Prostate gland (tissue), 2 donors: ENCODE results near the gene ADAMTSL1. TPM values are rescaled to one million over a fixed set of nuclear protein-coding genes. Genes with fewer than 3 reads are reported as not detected.

ENCODE experiments used
- DNase-seq: peaks from one replicate; pipeline ENCODE4 v3.0.0-alpha.2; 2019; ENCODE audit warnings: low spot score
- H3K27ac ChIP-seq, 2 donors: fragments of 200-600 bp; sonication (generic); 2 replicates each; pipeline ENCODE4 v1.5.1; 2017 to 2019
- H3K27me3 ChIP-seq: fragments of 200-600 bp; sonication (generic); replicated peaks from 2 replicates; pipeline ENCODE4 v1.5.1; 2019; ENCODE audit not compliant: insufficient read depth
- H3K36me3 ChIP-seq, 2 donors: fragments of 200-600 bp; sonication (generic); 1 replicate in 1 of 2; 2 replicates in 1 of 2; pipeline versions ENCODE4 v1.5.1 to v1.8.1; 2017 to 2019
- H3K4me1 ChIP-seq: fragments of 200-600 bp; sonication (generic); replicated peaks from 2 replicates; pipeline ENCODE4 v1.5.1; 2019
- H3K4me3 ChIP-seq, 2 donors: fragments of 200-600 bp; sonication (generic); 2 replicates each; pipeline ENCODE4 v1.5.1; 2017 to 2019
- H3K9me3 ChIP-seq: fragments of 200-600 bp; sonication (generic); 2 replicates; pipeline ENCODE4 v1.5.1; 2017
- CTCF ChIP-seq, 4 experiments: fragments of 200-600 bp in 2 of 4; fragments of 450-650 bp in 2 of 4; sonication (generic) in 2 of 4; IDR thresholded peaks; 1 replicate in 3 of 4; 2 replicates in 1 of 4; pipeline ENCODE4 v1.5.1; 2016 to 2019; ENCODE audit warnings: antibody characterized with exemption in 4 of 4, mild to moderate bottlenecking in 2 of 4, moderate library complexity in 2 of 4
- POLR2A ChIP-seq: fragments of 450-650 bp; IDR thresholded peaks from one replicate; pipeline ENCODE4 v1.6.1; 2016; ENCODE audit warnings: antibody characterized with exemption, mild to moderate bottlenecking
- POLR2AphosphoS5 ChIP-seq: sonication (generic); formaldehyde crosslinking; IDR thresholded peaks from one replicate; pipeline ENCODE4 v1.6.1; 2017; ENCODE audit warnings: antibody characterized with exemption
- WGBS: methylation state at CpG from one replicate; pipeline ENCODE4 v1.1.5; 2018; 5-methylcytosine and 5-hydroxymethylcytosine counted together
- intact Hi-C: fragments of 100-400 bp; cut with DNase I; formaldehyde crosslinking; loops from one replicate; pipeline ENCODE4 v1.14.2; 2022
- total RNA-seq, 2 donors: library from RNA; depleted of rRNA; stranded (reverse); fragments of >200 nt; gene quantifications; one replicate each; pipeline ENCODE4 v1.1.0, GENCODE V29; 2016

Gene ADAMTSL1
- total RNA-seq, 2 donors from 2014 or later: 9.8 to 18.1 TPM

- intact Hi-C loops: no loop called here
- TF ChIP-seq CTCF (IDR thresholded peaks at IDR 0.05): peak in 2 of 4 experiments; percentile 28 to 46
- TF ChIP-seq POLR2AphosphoS5: no peak
- no peak for TF ChIP-seq POLR2A
- no peaks in the 10 kb centered on the region for H3K36me3 ChIP-seq
- H3K27me3 ChIP-seq: no peaks in the 10 kb centered on the region
- WGBS: 58% methylated on average over 4 of the region's 4 CpGs
- H3K27ac ChIP-seq: no peak overlapping the region
- H3K4me1 ChIP-seq: no peaks in the 10 kb centered on the region
- no peak overlapping the region for H3K4me3 ChIP-seq
- H3K9me3 ChIP-seq: no peaks in the 10 kb centered on the region
- DNase-seq: no peak
These were observed 350.2 kb downstream of the ADAMTSL1 start for GRCh38 chr9:18824095-18824666.

- Histone ChIP-seq H3K27ac (no peak overlapping the region), H3K4me3 (no peak overlapping the region), H3K36me3 (no peaks in the 10 kb centered on the region), H3K27me3 (no peaks in the 10 kb centered on the region), H3K4me1 (no peaks in the 10 kb centered on the region), H3K9me3 (no peaks in the 10 kb centered on the region)
- intact Hi-C loops: no loop called here
- 67% methylated on average over 3 of the region's 3 CpGs for WGBS
- no peak for DNase-seq
- TF ChIP-seq CTCF (IDR thresholded peaks at IDR 0.05): no peak
- TF ChIP-seq POLR2AphosphoS5: no peak
- no peak for TF ChIP-seq POLR2A
These were observed 351.8 kb downstream of the ADAMTSL1 start for GRCh38 chr9:18825656-18826170.

GRCh38 chr9:18826248-18826647 lies 352.3 kb downstream of the ADAMTSL1 start:
- TF ChIP-seq POLR2A (no peak), POLR2AphosphoS5 (no peak), CTCF (IDR thresholded peaks at IDR 0.05) (no peak)
- intact Hi-C loops: no loop called here
- Histone ChIP-seq H3K27me3 (no peaks in the 10 kb centered on the region), H3K4me1 (no peaks in the 10 kb centered on the region), H3K4me3 (no peak overlapping the region), H3K9me3 (no peaks in the 10 kb centered on the region), H3K36me3 (no peaks in the 10 kb centered on the region), H3K27ac (no peak overlapping the region)
- WGBS: 79% methylated on average over 6 of the region's 6 CpGs
- DNase-seq: no peak

GRCh38 chr9:18829066-18829465 lies 355.1 kb downstream of the ADAMTSL1 start:
- Histone ChIP-seq H3K4me3 (no peak overlapping the region), H3K27ac (no peak overlapping the region), H3K36me3 (no peaks in the 10 kb centered on the region), H3K9me3 (no peaks in the 10 kb centered on the region), H3K4me1 (no peaks in the 10 kb centered on the region), H3K27me3 (no peaks in the 10 kb centered on the region)
- TF ChIP-seq POLR2AphosphoS5 (no peak), POLR2A (no peak), CTCF (IDR thresholded peaks at IDR 0.05) (no peak)
- WGBS: 91% methylated on average over 3 of the region's 3 CpGs
- intact Hi-C loops: no loop called here
- no peak for DNase-seq

GRCh38 chr9:18829873-18830272 lies 355.9 kb downstream of the ADAMTSL1 start:
- 80% methylated on average over 5 of the region's 5 CpGs for WGBS
- Histone ChIP-seq H3K27ac (no peak overlapping the region), H3K27me3 (no peaks in the 10 kb centered on the region), H3K4me1 (no peaks in the 10 kb centered on the region), H3K4me3 (no peak overlapping the region), H3K9me3 (no peaks in the 10 kb centered on the region), H3K36me3 (no peaks in the 10 kb centered on the region)
- intact Hi-C loops: no loop called here
- DNase-seq: no peak
- TF ChIP-seq CTCF (IDR thresholded peaks at IDR 0.05): no peak
- no peak for TF ChIP-seq POLR2A
- no peak for TF ChIP-seq POLR2AphosphoS5
